ENCODE measurements around the gene AMIGO2. TPM values are rescaled to one million over a fixed set of nuclear protein-coding genes. Genes with fewer than 3 reads are reported as not detected.

The AMIGO2 gene
- total and polyA plus RNA-seq, 9 of the 15 experiments (the other 6 are each of a cell fraction or from before 2014, with no cell fraction given), result 2.0 to 8.3 (median 3.8) TPM

GRCh38 chr12:47114481-47114892, 34.7 kb upstream of the AMIGO2 start (continued):
- TF ChIP-seq TCF7 (IDR thresholded peaks at IDR 0.05; ENCODE audit: borderline replicate concordance) (no peak), ZNF384 (IDR thresholded peaks at IDR 0.05; ENCODE audit: low read depth, low read length) (no peak), TFE3 (CRISPR knock-in tag; IDR thresholded peaks at IDR 0.05) (no peak), HNRNPK (IDR thresholded peaks at IDR 0.05; ENCODE audit: low read depth, low read length, poor library complexity, severe bottlenecking) (no peak), PURB (CRISPR knock-in tag; IDR thresholded peaks at IDR 0.05; ENCODE audit: low read depth) (no peak), TCFL5 (CRISPR knock-in tag; conservative IDR thresholded peaks at IDR 0.05) (no peak), MIER1 (IDR thresholded peaks at IDR 0.05; ENCODE audit: low read depth) (no peak), PCBP1 (IDR thresholded peaks at IDR 0.05; ENCODE audit: low read depth, low read length, poor library complexity, severe bottlenecking) (no peak), MTA1 (IDR thresholded peaks at IDR 0.05; ENCODE audit: borderline replicate concordance) (no peak), PRMT5 (CRISPR knock-in tag; IDR thresholded peaks at IDR 0.05) (no peak), MBD1 (CRISPR knock-in tag; IDR thresholded peaks at IDR 0.05) (no peak), NR0B1 (IDR thresholded peaks at IDR 0.05; ENCODE audit: partially characterized antibody) (no peak), IFI16 (CRISPR knock-in tag; IDR thresholded peaks at IDR 0.05) (no peak), CXXC5 (CRISPR knock-in tag; IDR thresholded peaks at IDR 0.05) (no peak), ZNF592 (IDR thresholded peaks at IDR 0.05) (peak; percentile 78; the same call in 1 of the 2 replicates), ZNF217 (CRISPR knock-in tag; IDR thresholded peaks at IDR 0.05) (no peak), HNRNPL (IDR thresholded peaks at IDR 0.05; ENCODE audit: low read depth, low read length) (no peak), RBM25 (IDR thresholded peaks at IDR 0.05; ENCODE audit: low read depth, low read length, severe bottlenecking) (no peak), E2F3 (CRISPR knock-in tag; IDR thresholded peaks at IDR 0.05) (no peak), ZSCAN29 (IDR thresholded peaks at IDR 0.05) (no peak)
